Activated naive CD4-positive, alpha-beta T cell treated with anti-CD3 and anti-CD28 coated beads, Interleukin-2, amount 10 ng/mL, durations not matched to agents 7 days and 5 days (primary cell): Measurements from ENCODE around the gene PRR35.
A peak's percentile ranks its signal among the peaks of the same experiment; 100 is the strongest.

ENCODE experiments used
- CTCF ChIA-PET: fragments of 350-600 bp; sonication (Branson Sonifier 250); formaldehyde crosslinking; loops from one replicate; lab custom pipeline; 2021; ENCODE audit warnings: antibody characterized with exemption; lab: Charles Lee
- DNase-seq: peaks from one replicate; pipeline ENCODE4 v3.0.0-alpha.2; 2020
- H3K27ac Mint-ChIP-seq: one replicate; pipeline ENCODE4 v1.8.0; 2021; ENCODE audit warnings: mild to moderate bottlenecking, moderate library complexity, mixed read lengths
- H3K27me3 Mint-ChIP-seq: one replicate; pipeline ENCODE4 v1.8.0; 2021; ENCODE audit warnings: mild to moderate bottlenecking, mixed read lengths
- H3K36me3 Mint-ChIP-seq: one replicate; pipeline ENCODE4 v1.8.0; 2021; ENCODE audit warnings: mixed read lengths
- H3K4me1 Mint-ChIP-seq: one replicate; pipeline ENCODE4 v1.8.0; 2021; ENCODE audit warnings: mixed read lengths
- H3K4me3 Mint-ChIP-seq: one replicate; pipeline ENCODE4 v1.8.0; 2021; ENCODE audit warnings: mild to moderate bottlenecking, moderate library complexity, mixed read lengths
- H3K9me3 Mint-ChIP-seq: one replicate; pipeline ENCODE4 v1.8.0; 2021; ENCODE audit warnings: mixed read lengths

PRR35 gene

GRCh38 chr16:534856-535445, 25.2 kb upstream of the PRR35 start:
- CTCF ChIA-PET: no interaction called here
- no peak for DNase-seq
- Mint-ChIP-seq H3K36me3 (no peaks in the 10 kb centered on the region), H3K9me3 (no peaks in the 10 kb centered on the region), H3K4me3 (no peak overlapping the region), H3K27ac (no peak overlapping the region), H3K4me1 (peaks cover 5% of the 10 kb centered on the region), H3K27me3 (no peaks in the 10 kb centered on the region)

- H3K27ac Mint-ChIP-seq: no peak overlapping the region
- CTCF ChIA-PET: no interaction called here
- no peaks in the 10 kb centered on the region for H3K9me3 Mint-ChIP-seq
- H3K4me1 Mint-ChIP-seq: no peaks in the 10 kb centered on the region
- no peaks in the 10 kb centered on the region for H3K36me3 Mint-ChIP-seq
- H3K4me3 Mint-ChIP-seq: no peak overlapping the region
- DNase-seq: no peak
- H3K27me3 Mint-ChIP-seq: no peaks in the 10 kb centered on the region
Observed at GRCh38 chr16:535446-536405, 24.5 kb upstream of the PRR35 start.

GRCh38 chr16:536746-537145, 23.4 kb upstream of the PRR35 start:
- DNase-seq: no peak
- Mint-ChIP-seq H3K4me1 (no peaks in the 10 kb centered on the region), H3K27ac (no peak overlapping the region), H3K4me3 (no peak overlapping the region), H3K27me3 (no peaks in the 10 kb centered on the region), H3K36me3 (no peaks in the 10 kb centered on the region), H3K9me3 (no peaks in the 10 kb centered on the region)
- CTCF ChIA-PET: interaction anchor here (1.1 kb wide), 1 partner anchor 8 kb away, joined by 4 read pairs; no protein-coding TSS in a partner anchor

- H3K4me1 Mint-ChIP-seq: peaks cover 5% of the 10 kb centered on the region
Observed at GRCh38 chr16:537415-538335, 22.5 kb upstream of the PRR35 start.

GRCh38 chr16:539901-540530, 20.2 kb upstream of the PRR35 start:
- Mint-ChIP-seq H3K4me3 (no peak overlapping the region), H3K36me3 (peaks cover 5% of the 10 kb centered on the region), H3K9me3 (no peaks in the 10 kb centered on the region), H3K27ac (no peak overlapping the region), H3K27me3 (no peaks in the 10 kb centered on the region), H3K4me1 (peaks cover 5% of the 10 kb centered on the region)
- DNase-seq: no peak
- CTCF ChIA-PET: no interaction called here

More at GRCh38 chr16:537415-538335, 22.5 kb upstream of the PRR35 start:
- Mint-ChIP-seq H3K4me3 (no peak overlapping the region), H3K27me3 (no peaks in the 10 kb centered on the region), H3K27ac (no peak overlapping the region), H3K9me3 (no peaks in the 10 kb centered on the region), H3K36me3 (peaks cover 5% of the 10 kb centered on the region)
- CTCF ChIA-PET: interaction anchor here (1.1 kb wide), 1 partner anchor 9 kb away, joined by 4 read pairs; no protein-coding TSS in a partner anchor
- DNase-seq: no peak

DNA sequence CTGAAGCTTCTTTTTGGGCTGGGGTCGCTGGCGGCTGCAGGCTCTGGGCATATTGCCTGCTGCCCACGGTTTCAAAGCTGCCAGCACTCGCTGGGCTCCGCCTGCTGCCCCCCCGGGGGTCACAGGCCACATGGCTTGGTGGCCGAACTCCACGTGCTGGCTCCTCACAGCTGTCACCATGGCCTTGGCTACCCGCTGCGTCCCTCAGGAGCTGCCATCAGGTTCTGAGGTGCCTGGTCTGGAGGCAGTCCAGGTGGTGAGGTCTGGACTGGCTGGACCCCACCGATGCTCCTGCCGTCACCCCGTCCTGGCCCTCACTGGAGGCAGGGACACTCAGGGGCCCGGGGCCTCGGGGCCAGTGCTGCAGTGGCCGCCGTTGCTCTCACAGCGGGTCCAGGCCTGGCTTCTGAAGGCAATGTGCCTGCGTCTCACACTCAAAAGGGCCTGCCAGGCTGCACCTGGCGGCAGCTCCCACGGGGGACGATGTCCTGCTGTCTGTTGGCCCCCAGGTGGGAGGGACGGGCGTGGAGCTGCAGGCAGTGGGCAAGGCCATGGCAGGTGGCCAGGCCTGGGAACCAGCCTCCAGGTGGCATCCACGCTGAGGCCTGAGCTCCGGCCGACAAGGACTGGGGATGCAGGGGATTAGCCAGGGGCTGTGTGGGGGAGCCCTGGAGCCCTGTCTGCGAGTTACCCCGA, 19.4 kb upstream of the PRR35 start:
- no peak for DNase-seq
- Mint-ChIP-seq H3K27me3 (no peaks in the 10 kb centered on the region), H3K36me3 (peaks cover 5% of the 10 kb centered on the region), H3K27ac (no peak overlapping the region), H3K9me3 (no peaks in the 10 kb centered on the region), H3K4me1 (peaks cover 5% of the 10 kb centered on the region), H3K4me3 (no peak overlapping the region)
- CTCF ChIA-PET: interaction anchor here (0.7 kb wide), 1 partner anchor 434 kb away, joined by 3 read pairs; no protein-coding TSS in a partner anchor

DNA sequence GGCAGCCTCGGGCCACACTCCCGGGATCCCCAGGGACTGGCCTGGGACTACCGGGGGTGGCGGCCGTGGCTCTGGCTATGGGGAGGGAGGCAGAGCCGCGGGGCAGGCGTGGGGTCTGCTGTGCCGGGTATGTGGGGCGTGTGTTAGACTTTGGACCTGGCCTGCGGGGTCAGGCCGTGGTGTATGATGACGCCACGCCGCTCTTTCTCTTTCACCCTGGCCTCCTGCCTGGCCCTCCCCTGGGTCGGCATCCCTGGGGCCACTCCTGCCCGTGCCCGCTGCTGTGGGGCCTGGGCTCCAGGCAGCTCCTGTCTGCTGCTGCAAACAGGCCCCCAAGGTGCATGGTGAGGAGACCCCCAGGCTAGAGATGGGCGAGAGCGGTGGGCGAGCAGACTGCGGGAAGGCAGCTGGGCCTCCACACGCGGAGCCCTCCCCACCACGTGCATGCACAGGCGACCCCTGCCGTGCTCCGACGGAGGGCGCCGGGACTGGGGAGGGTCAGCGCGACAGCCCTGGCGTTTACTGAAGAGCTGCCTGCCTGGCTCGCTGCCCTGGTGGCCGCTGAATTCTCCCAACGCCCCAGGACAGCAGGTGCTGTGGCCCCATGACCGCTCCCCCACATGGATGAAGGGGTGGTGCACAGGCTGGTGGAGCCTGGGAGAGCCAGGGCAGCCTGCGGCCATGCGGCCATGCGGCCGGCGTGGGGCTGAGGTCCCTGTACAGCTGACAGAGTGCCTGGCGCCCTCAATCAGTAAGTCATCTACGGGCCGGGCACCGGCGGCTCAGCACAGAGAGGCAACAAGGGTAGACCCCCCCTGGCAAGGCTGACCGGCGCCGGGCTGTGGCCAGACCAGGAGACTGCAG, 16.7 kb upstream of the PRR35 start:
- Mint-ChIP-seq H3K9me3 (no peaks in the 10 kb centered on the region), H3K4me1 (peaks cover 5% of the 10 kb centered on the region), H3K36me3 (peaks cover 5% of the 10 kb centered on the region), H3K4me3 (no peak overlapping the region), H3K27ac (no peak overlapping the region), H3K27me3 (no peaks in the 10 kb centered on the region)
- CTCF ChIA-PET: no interaction called here
- DNase-seq: no peak

GRCh38 chr16:544517-544916, 15.7 kb upstream of the PRR35 start:
- Mint-ChIP-seq H3K36me3 (peaks cover 5% of the 10 kb centered on the region), H3K27ac (no peak overlapping the region), H3K4me3 (no peak overlapping the region), H3K27me3 (no peaks in the 10 kb centered on the region), H3K4me1 (peaks cover 5% of the 10 kb centered on the region), H3K9me3 (no peaks in the 10 kb centered on the region)
- DNase-seq: no peak
- CTCF ChIA-PET: no interaction called here

DNA sequence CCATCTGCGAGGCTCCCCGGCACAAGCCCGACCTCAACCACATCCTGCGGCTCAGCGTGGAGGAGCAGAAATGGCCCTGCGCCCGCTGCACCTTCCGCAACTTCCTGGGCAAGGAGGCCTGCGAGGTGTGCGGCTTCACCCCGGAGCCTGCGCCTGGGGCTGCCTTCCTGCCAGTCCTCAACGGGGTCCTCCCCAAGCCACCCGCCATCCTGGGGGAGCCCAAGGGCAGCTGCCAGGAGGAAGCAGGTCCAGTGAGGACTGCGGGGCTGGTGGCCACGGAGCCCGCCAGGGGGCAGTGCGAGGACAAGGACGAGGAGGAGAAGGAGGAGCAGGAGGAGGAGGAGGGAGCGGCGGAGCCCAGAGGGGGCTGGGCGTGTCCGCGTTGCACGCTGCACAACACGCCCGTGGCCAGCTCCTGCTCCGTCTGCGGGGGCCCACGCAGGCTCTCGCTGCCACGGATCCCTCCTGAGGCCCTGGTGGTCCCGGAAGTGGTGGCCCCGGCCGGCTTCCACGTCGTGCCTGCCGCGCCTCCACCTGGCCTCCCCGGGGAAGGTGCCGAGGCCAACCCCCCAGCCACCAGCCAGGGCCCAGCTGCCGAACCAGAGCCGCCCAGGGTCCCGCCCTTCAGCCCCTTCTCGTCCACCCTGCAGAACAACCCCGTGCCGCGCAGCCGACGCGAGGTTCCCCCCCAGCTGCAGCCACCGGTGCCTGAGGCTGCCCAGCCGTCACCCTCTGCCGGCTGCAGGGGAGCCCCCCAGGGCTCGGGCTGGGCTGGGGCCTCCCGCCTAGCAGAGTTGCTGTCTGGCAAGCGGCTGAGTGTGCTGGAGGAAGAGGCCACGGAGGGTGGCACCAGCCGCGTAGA, 13.1 kb upstream of the PRR35 start:
- peak; percentile 61 for DNase-seq
- Mint-ChIP-seq H3K4me1 (peaks cover 4% of the 10 kb centered on the region), H3K27ac (no peak overlapping the region), H3K4me3 (no peak overlapping the region), H3K36me3 (peaks cover 5% of the 10 kb centered on the region), H3K27me3 (no peaks in the 10 kb centered on the region), H3K9me3 (no peaks in the 10 kb centered on the region)
- CTCF ChIA-PET: no interaction called here

GRCh38 chr16:548586-548985, 11.6 kb upstream of the PRR35 start:
- Mint-ChIP-seq H3K9me3 (no peaks in the 10 kb centered on the region), H3K27ac (no peak overlapping the region), H3K4me1 (no peaks in the 10 kb centered on the region), H3K36me3 (peaks cover 2% of the 10 kb centered on the region), H3K4me3 (no peak overlapping the region), H3K27me3 (no peaks in the 10 kb centered on the region)
- no peak for DNase-seq
- CTCF ChIA-PET: no interaction called here

- Mint-ChIP-seq H3K9me3 (no peaks in the 10 kb centered on the region), H3K27me3 (no peaks in the 10 kb centered on the region), H3K27ac (no peak overlapping the region), H3K36me3 (peaks cover 4% of the 10 kb centered on the region), H3K4me1 (no peaks in the 10 kb centered on the region), H3K4me3 (no peak overlapping the region)
- DNase-seq: no peak
- CTCF ChIA-PET: no interaction called here
Observed at GRCh38 chr16:549544-550263, 10.5 kb upstream of the PRR35 start.
